LNCaP clone FGC (cell line): Measurements from ENCODE around the gene PRKCH.

Experiments used
- DNase-seq: peaks from one replicate; pipeline ENCODE4 v3.0.0-alpha.2; 2011; ENCODE audit warnings: low read depth
- H3K4me3 ChIP-seq: 2 replicates; pipeline ENCODE4 v1.5.1; 2011; ENCODE audit warnings: mild to moderate bottlenecking, low read depth, low read length, control low read depth
- TF ChIP-seq, protein P1 (sequence below): IDR thresholded peaks from 2 replicates; pipeline ENCODE4 v1.5.1; 2012; ENCODE audit warnings: mild to moderate bottlenecking; ENCODE audit not compliant: control insufficient read depth, insufficient read depth; ENCODE audit errors: extremely low read depth

PRKCH gene

DNA sequence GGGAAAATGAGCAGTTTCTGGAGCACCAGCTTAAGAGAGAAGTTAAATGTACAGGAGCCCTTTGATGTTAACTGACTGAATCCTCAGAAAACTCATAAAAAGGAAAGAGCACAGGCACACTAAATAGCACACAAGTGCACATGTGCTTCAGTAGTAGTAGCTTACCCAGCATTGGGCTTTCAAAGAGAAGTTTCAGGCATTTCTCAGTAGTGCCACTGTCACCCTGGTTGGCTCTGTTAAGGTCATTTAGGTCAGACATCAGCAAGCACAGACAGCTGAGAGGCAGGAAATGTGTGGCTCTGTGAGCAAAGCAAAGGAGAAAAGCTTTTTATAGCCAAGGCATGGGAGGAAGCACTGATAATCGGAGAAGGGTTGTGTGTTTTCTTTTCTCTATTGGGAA, 277.6 kb downstream of the PRKCH start:
- no peak for DNase-seq
- TF ChIP-seq, protein P1, sequence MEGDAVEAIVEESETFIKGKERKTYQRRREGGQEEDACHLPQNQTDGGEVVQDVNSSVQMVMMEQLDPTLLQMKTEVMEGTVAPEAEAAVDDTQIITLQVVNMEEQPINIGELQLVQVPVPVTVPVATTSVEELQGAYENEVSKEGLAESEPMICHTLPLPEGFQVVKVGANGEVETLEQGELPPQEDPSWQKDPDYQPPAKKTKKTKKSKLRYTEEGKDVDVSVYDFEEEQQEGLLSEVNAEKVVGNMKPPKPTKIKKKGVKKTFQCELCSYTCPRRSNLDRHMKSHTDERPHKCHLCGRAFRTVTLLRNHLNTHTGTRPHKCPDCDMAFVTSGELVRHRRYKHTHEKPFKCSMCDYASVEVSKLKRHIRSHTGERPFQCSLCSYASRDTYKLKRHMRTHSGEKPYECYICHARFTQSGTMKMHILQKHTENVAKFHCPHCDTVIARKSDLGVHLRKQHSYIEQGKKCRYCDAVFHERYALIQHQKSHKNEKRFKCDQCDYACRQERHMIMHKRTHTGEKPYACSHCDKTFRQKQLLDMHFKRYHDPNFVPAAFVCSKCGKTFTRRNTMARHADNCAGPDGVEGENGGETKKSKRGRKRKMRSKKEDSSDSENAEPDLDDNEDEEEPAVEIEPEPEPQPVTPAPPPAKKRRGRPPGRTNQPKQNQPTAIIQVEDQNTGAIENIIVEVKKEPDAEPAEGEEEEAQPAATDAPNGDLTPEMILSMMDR = no peak
- no peak overlapping the region for H3K4me3 ChIP-seq

DNA sequence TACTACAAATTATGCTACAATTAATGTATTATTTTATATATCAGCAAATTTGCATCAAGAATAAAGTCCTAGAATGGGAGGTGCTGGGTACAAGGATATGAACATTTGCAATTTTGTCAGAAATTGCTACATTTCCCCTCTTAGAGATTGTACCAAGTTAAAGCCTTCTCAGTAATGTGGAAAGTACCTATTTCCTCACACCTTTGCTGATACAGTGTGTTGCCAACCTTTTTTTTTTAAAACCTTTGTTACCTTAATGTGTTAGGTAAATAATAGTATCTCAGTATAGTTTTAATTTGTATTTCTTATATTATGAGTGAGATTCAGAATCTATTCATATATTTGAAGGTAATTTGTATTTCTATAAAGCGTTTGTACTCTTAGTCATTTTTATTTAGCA, 278.6 kb downstream of the PRKCH start:
- TF ChIP-seq, protein P1 = no peak
- DNase-seq = no peak
- no peak overlapping the region for H3K4me3 ChIP-seq
